HG02973 (cell line): ENCODE data around the gene LCE1C.

Experiments
- ATAC-seq: cut with Tn5 transposase; IDR thresholded peaks from one replicate; pipeline ENCODE4 v1.9.1; 2021; ENCODE audit warnings: moderate library complexity; ENCODE audit not compliant: unreplicated experiment

LCE1C gene

GRCh38 chr1:152806576-152806975, at the start of gene LCE1C:
Gene LCE1C, minus strand, starts transcription at chr1:152806651. Its CDS starts 1,173 bp downstream, at chr1:152805478.
- no peak for ATAC-seq

GRCh38 chr1:152855661-152856060, 49.2 kb upstream of the LCE1C start:
- ATAC-seq: no peak

- ATAC-seq: no peak
Observed at GRCh38 chr1:152842556-152842955, 36.1 kb upstream of the LCE1C start, which contains the start of gene LCE6A. Gene LCE6A, plus strand, starts transcription at chr1:152842856. Its CDS starts 665 bp downstream, at chr1:152843521.

- ATAC-seq: no peak
Observed at GRCh38 chr1:152836870-152837269, 30.4 kb upstream of the LCE1C start.

- no peak for ATAC-seq
Observed at GRCh38 chr1:152827173-152827572, 20.7 kb upstream of the LCE1C start, which contains the start of gene LCE1A. Gene LCE1A, plus strand, starts transcription at chr1:152827473. Its CDS starts 0 bp downstream, at chr1:152827473.

GRCh38 chr1:152824964-152825363, 18.5 kb upstream of the LCE1C start:
- no peak for ATAC-seq

GRCh38 chr1:152823294-152823693, 16.8 kb upstream of the LCE1C start:
- ATAC-seq: no peak

- ATAC-seq: no peak
Observed at GRCh38 chr1:152817309-152817708, 10.9 kb upstream of the LCE1C start.

- no peak for ATAC-seq
Observed at GRCh38 chr1:152811671-152812070, 5.2 kb upstream of the LCE1C start, which contains the start of gene LCE1B. Gene LCE1B, plus strand, starts transcription at chr1:152811971. Its CDS starts 476 bp downstream, at chr1:152812447.

- no peak for ATAC-seq
Observed at GRCh38 chr1:152811050-152811449, 4.6 kb upstream of the LCE1C start.

GRCh38 chr1:152801333-152801732, 5.1 kb downstream of the LCE1C start:
- no peak for ATAC-seq

GRCh38 chr1:152796421-152796820, 10.0 kb downstream of the LCE1C start, which contains the start of gene LCE1D:
Gene LCE1D, plus strand, starts transcription at chr1:152796721. Its CDS starts 1,074 bp downstream, at chr1:152797795.
- no peak for ATAC-seq

GRCh38 chr1:152795686-152796085, 10.8 kb downstream of the LCE1C start:
- ATAC-seq: no peak

- no peak for ATAC-seq
Observed at GRCh38 chr1:152786077-152786476, 20.4 kb downstream of the LCE1C start, which contains the start of gene LCE1E. Gene LCE1E, plus strand, starts transcription at chr1:152786257. Its CDS starts 1,043 bp downstream, at chr1:152787300.

GRCh38 chr1:152783095-152783494, 23.4 kb downstream of the LCE1C start:
- no peak for ATAC-seq

GRCh38 chr1:152777510-152778137, 28.8 kb downstream of the LCE1C start:
- ATAC-seq: no peak

- no peak for ATAC-seq
Observed at GRCh38 chr1:152776361-152776760, 30.1 kb downstream of the LCE1C start.

GRCh38 chr1:152774875-152775274, 31.6 kb downstream of the LCE1C start, which contains the start of gene LCE1F:
Gene LCE1F, plus strand, starts transcription at chr1:152775140. Its CDS starts 1,232 bp downstream, at chr1:152776372.
- no peak for ATAC-seq

- ATAC-seq: no peak
Observed at GRCh38 chr1:152770411-152770810, 36.0 kb downstream of the LCE1C start.

- ATAC-seq: no peak
Observed at GRCh38 chr1:152768847-152769533, 37.5 kb downstream of the LCE1C start.

GRCh38 chr1:152761609-152762213, 44.7 kb downstream of the LCE1C start:
- no peak for ATAC-seq
